Measurements from ENCODE around the gene ARMC5.

ARMC5 gene

DNA sequence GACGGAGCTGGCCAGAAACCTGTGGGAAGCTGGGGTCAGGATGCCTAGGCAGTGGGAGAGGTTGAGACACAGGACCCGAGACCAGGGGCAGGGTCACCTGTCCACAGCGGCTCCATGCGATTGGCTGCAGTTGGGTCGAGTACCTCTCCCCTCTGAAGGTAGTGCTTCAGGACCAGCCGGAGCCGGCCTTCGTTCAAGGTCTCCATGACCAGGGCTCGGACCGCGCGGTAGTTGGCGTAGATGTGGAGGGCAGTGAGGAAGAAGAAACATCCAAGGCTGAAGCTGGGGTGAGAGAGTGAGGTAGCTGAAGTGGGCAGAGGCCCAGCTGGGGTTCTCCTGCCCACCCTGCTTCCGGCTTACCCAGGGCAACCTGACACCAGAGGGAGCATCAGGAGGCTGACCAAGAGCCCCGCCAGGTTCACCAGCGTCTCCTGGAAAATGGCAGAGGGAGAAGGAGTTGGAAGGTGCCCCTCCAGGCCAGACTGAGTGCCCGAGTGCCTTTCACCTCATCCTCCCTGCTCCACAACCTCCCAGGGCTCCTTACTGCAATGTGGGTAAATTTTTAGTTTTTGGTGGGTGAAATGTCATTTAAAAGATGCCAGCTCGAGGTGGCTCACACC lies 34.3 kb downstream of the ARMC5 start:
- H3K9me2 ChIP-seq (ENCODE audit: low read depth, low read length): no peaks in the 10 kb centered on the region
- H4K20me1 ChIP-seq (ENCODE audit: insufficient read depth, low read length): no peaks in the 10 kb centered on the region
- H3K27ac ChIP-seq (ENCODE audit: low read depth, low read length, poor library complexity, severe bottlenecking): no peak overlapping the region
- TF ChIP-seq EZH2 (IDR thresholded peaks at IDR 0.05; ENCODE audit: borderline replicate concordance, low read length) (no peak), CTCF (IDR thresholded peaks at IDR 0.05; ENCODE audit: low read length) (no peak)
- no peaks in the 10 kb centered on the region for H3K36me3 ChIP-seq (ENCODE audit: insufficient read depth, low read length)
- no peak overlapping the region for H3K4me2 ChIP-seq (ENCODE audit: low read length)
- no peak overlapping the region for H3K4me3 ChIP-seq (ENCODE audit: low read depth, low read length, poor library complexity, severe bottlenecking)
- no peaks in the 10 kb centered on the region for H3K27me3 ChIP-seq (ENCODE audit: insufficient read depth, low read length)
- no peaks in the 10 kb centered on the region for H3K4me1 ChIP-seq (ENCODE audit: insufficient read depth, low read length, severe bottlenecking)
- no peak overlapping the region for H2AFZ ChIP-seq (ENCODE audit: low read length)
- no peaks in the 10 kb centered on the region for H3K9me3 ChIP-seq (ENCODE audit: low read length)
- H3K9ac ChIP-seq (ENCODE audit: low read length): no peak overlapping the region
- no peaks in the 10 kb centered on the region for H3F3A ChIP-seq (ENCODE audit: insufficient read depth, low read length)
- no peaks in the 10 kb centered on the region for H3K79me2 ChIP-seq (ENCODE audit: insufficient read depth, low read length)

GRCh38 chr16:31496670-31497069 lies 37.4 kb downstream of the ARMC5 start:
- Histone ChIP-seq H3K4me1 (ENCODE audit: insufficient read depth, low read length, severe bottlenecking) (no peaks in the 10 kb centered on the region), H3K27ac (ENCODE audit: low read depth, low read length, poor library complexity, severe bottlenecking) (no peak overlapping the region), H3K79me2 (ENCODE audit: insufficient read depth, low read length) (no peaks in the 10 kb centered on the region), H3K9me2 (ENCODE audit: low read depth, low read length) (no peaks in the 10 kb centered on the region), H3K4me3 (ENCODE audit: low read depth, low read length, poor library complexity, severe bottlenecking) (no peak overlapping the region), H4K20me1 (ENCODE audit: insufficient read depth, low read length) (no peaks in the 10 kb centered on the region), H2AFZ (ENCODE audit: low read length) (no peak overlapping the region), H3K36me3 (ENCODE audit: insufficient read depth, low read length) (no peaks in the 10 kb centered on the region), H3F3A (ENCODE audit: insufficient read depth, low read length) (no peaks in the 10 kb centered on the region), H3K4me2 (ENCODE audit: low read length) (no peak overlapping the region), H3K9ac (ENCODE audit: low read length) (no peak overlapping the region), H3K27me3 (ENCODE audit: insufficient read depth, low read length) (no peaks in the 10 kb centered on the region), H3K9me3 (ENCODE audit: low read length) (no peaks in the 10 kb centered on the region)
- TF ChIP-seq CTCF (IDR thresholded peaks at IDR 0.05; ENCODE audit: low read length) (no peak), EZH2 (IDR thresholded peaks at IDR 0.05; ENCODE audit: borderline replicate concordance, low read length) (no peak)

- Histone ChIP-seq H2AFZ (ENCODE audit: low read length) (no peak overlapping the region), H3K79me2 (ENCODE audit: insufficient read depth, low read length) (no peaks in the 10 kb centered on the region), H3K4me1 (ENCODE audit: insufficient read depth, low read length, severe bottlenecking) (no peaks in the 10 kb centered on the region), H3K27ac (ENCODE audit: low read depth, low read length, poor library complexity, severe bottlenecking) (no peak overlapping the region), H3K27me3 (ENCODE audit: insufficient read depth, low read length) (no peaks in the 10 kb centered on the region), H3F3A (ENCODE audit: insufficient read depth, low read length) (no peaks in the 10 kb centered on the region), H3K9me2 (ENCODE audit: low read depth, low read length) (no peaks in the 10 kb centered on the region), H3K36me3 (ENCODE audit: insufficient read depth, low read length) (no peaks in the 10 kb centered on the region), H4K20me1 (ENCODE audit: insufficient read depth, low read length) (no peaks in the 10 kb centered on the region), H3K4me2 (ENCODE audit: low read length) (no peak overlapping the region), H3K4me3 (ENCODE audit: low read depth, low read length, poor library complexity, severe bottlenecking) (no peak overlapping the region), H3K9me3 (ENCODE audit: low read length) (no peaks in the 10 kb centered on the region), H3K9ac (ENCODE audit: low read length) (no peak overlapping the region)
- TF ChIP-seq CTCF (IDR thresholded peaks at IDR 0.05; ENCODE audit: low read length) (no peak), EZH2 (IDR thresholded peaks at IDR 0.05; ENCODE audit: borderline replicate concordance, low read length) (no peak)
Measured at GRCh38 chr16:31498493-31498892, 39.2 kb downstream of the ARMC5 start.

Measured in OCI-LY1 (cell line).